NCI-H526 (cell line): ENCODE data around the gene ABCB9.
"Not testable (repeated sequence)": the region's sequence is repeated elsewhere in the genome, so short reads cannot be mapped to it uniquely, and the experiment has no call there.

Experiments used
- DNase-seq, 2 experiments: peaks; one replicate each; lab custom pipeline; 2025; lab: John Stamatoyannopoulos, UW

The ABCB9 gene

DNA sequence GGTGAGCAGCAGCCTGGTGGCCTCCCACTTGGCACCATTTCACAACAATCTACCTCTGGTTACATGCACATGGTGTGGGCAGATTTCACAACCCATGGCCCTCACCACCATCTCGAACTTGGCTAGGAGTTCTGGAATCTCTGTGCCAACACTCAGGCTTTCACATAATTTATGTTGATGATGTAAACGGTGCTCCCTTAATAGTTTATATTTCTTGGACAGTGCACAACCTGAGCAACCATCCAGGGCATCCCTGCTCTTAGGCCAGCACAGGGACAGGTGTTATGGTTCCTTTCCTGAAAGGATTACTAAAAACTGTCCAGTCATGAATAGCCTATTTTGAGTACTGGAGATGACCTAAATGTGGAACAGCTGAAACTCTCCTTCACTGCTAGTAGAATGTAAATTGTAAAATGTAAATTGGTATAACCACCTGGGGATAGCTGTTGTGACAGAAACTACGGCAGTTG, 28.6 kb downstream of the ABCB9 start:
- DNase-seq: peak in 1 of 2 experiments; percentile 28

- no peak for DNase-seq
Observed at GRCh38 chr12:122935318-122935717, 30.9 kb downstream of the ABCB9 start.

DNA sequence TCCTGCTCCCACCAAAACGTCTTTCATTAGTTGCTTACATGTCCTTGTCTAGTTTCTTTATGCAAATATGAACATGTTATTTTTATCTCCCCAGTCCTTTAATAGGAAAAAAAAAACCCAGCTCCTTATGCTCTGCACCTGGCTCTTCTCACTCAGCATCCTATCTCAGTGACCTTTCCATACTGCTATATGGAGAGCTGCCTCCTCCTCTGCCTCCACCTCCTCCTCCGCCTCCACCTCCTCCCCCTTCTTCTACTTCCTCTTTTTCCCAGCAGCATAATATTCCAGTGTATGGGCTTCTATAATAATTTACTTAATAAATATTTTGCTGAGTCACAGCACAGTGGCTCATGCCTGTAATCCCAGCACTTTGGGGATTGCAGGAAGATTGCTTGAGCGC, 31.5 kb downstream of the ABCB9 start:
- DNase-seq: peak in 1 of 2 experiments; percentile 25

- no peak for DNase-seq
Observed at GRCh38 chr12:122932207-122932606, 34.1 kb downstream of the ABCB9 start.

- DNase-seq: no peak
Observed at GRCh38 chr12:122929812-122930211, 36.5 kb downstream of the ABCB9 start.

DNA sequence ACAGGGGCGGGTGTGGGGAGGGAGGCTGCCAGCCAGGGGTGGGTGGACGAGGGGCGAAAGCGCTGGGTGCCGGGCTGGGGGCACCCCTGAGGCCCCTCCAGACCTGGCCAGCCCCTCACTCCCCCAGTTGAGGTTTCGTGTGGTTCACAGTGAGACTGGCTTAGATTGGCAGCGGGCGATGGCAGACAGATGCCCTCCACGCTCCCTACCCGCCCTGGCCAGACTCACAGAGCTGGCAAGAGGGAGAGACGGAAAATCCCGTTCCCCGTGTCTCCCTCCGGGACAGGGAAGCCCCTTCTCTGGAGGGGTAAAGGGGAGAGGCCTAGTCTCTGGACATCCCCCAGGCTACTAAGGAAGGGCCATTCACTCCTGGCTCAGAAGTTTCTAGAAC, 37.1 kb downstream of the ABCB9 start:
- DNase-seq: no peak

GRCh38 chr12:122928404-122929147, 37.7 kb downstream of the ABCB9 start:
- DNase-seq: no peak

GRCh38 chr12:122927756-122928403, 38.4 kb downstream of the ABCB9 start:
- no peak for DNase-seq

DNA sequence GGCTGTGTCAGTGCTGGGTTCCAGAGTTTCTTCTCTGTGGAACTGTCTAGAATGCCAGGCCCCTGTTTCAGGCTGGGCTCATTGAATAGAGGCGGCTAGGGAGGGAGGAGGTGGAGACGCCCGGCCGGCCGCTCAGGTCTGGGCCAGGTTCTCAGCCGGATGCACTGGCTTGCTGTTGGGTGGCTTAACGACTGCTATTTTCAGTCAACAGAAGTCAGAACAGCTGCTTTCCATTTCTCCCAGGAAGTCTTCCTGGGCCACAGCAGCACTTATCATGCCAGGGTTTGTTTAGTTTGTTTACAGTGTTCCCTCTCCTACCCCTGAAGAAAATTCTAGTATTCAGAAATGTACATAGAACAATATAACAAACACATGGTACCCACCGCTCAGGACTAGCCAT, 44.3 kb downstream of the ABCB9 start:
- DNase-seq: no peak

GRCh38 chr12:122920687-122921086, 45.6 kb downstream of the ABCB9 start:
- no peak for DNase-seq

GRCh38 chr12:122918827-122919226, 47.4 kb downstream of the ABCB9 start:
- DNase-seq: no peak

DNA sequence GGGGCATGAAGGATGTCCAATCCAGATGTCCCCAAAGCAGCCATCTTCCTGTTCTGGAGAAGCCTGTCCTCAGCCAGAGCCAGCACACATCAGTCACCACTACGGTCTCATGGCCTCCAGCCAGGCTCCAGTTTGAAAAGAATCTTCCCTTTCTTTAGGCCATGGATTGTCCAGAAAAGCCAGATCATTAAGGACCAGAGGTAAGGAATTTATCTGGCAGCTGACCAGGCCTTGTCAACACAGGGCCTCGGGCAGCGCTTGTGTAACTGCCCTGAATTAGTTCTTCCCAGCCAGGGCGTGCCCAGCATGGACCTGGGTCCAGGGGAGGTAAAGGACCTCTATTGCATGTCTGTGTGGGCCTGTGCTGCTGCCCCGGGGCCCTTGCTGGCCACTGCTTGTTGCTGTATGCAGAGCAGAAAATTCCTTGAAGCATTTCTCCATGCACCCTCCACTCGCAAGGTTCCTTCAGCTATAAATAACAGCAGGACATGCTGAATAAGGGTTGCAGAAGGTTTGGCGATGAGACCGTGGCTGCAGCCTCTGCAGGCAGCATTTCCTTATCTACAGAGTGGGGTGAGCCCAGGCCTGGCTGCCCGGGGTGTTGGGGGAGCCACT, 48.6 kb downstream of the ABCB9 start:
- DNase-seq: no peak

- DNase-seq: no peak
Observed at GRCh38 chr12:122909442-122910288, 56.6 kb downstream of the ABCB9 start.

- no peak for DNase-seq
Observed at GRCh38 chr12:122908915-122909314, 57.3 kb downstream of the ABCB9 start.

GRCh38 chr12:122905258-122905657, 61.0 kb downstream of the ABCB9 start:
- not testable (repeated sequence) for DNase-seq

GRCh38 chr12:122903693-122904034, 62.6 kb downstream of the ABCB9 start:
- no peak for DNase-seq

DNA sequence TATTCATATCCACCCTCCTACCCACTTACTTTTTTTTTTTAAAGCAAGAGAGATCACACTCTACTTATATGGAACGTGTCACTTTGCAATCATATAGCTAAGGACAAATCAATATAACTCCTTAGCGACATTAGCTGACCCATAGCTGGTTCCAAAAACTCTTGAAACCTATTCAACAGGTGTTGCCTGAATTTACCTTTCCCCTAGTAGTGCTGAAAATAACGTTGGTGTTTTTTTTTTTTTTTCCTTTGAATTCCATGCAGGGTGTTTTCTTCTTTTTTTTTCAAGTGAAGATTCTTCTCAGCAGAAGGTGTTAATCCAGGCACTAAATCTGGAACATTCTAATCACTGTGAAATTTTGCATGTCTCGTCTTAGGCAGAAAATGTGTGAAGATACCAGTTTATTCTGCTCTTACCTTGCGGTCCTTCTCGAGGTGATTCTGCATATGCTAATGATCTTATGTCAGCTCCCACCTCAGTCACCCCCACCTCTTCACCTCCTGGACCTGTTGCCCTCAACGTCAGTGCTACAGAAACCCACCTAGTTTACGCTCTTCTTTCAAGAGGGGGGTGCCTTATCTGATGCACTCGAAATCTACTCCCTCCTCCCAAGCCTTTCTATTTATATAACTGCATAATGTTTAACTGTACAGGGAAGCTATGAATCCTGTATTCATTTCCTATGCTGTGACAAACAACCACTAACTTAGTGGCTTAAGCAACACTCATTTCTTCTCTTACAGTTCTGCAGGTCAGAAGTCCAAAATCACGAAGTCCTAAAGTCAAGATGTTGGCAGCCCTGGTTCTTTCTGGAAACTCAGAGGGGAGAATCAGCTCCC, 63.2 kb downstream of the ABCB9 start:
- no peak for DNase-seq

DNA sequence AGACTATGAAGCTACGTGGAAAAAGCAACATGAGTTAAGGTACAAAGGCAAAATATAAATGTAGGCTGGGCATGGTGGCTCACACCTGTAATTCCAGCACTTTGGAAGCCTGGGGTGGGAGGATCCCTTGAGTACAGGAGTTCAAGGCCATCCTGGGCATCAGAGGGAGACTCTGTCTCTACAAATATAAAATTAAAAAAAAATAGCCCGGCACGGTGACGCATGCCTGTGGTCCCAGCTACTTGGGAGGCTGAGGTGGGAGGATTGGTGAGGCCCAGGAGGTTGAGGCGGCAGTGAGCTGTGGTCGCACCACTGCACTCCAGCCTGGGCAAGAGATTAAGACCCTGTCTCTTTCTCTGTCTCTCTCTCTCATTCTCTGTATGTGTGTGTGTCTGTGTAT, 66.4 kb downstream of the ABCB9 start:
- DNase-seq: no peak

GRCh38 chr12:122896662-122897061, 69.6 kb downstream of the ABCB9 start:
- DNase-seq: no peak

- DNase-seq: peak; percentile 55 to 90
Observed at GRCh38 chr12:122895704-122896636, 70.3 kb downstream of the ABCB9 start, which contains the start of gene VPS37B. TSS of gene VPS37B (minus strand) at chr12:122896124. CDS start at chr12:122896062, 62 bp downstream.
